GM12892 (cell line): ENCODE data around the gene STARD5.
"Not testable (repeated sequence)": the region's sequence is repeated elsewhere in the genome, so short reads cannot be mapped to it uniquely, and the experiment has no call there.

Experiments used
- POLR2A ChIP-seq: IDR thresholded peaks from 2 replicates; pipeline ENCODE4 v1.6.1; 2011; ENCODE audit warnings: low read depth, low read length, control low read depth
- TAF1 ChIP-seq: IDR thresholded peaks from 2 replicates; pipeline ENCODE4 v1.6.1; 2011; ENCODE audit warnings: low read depth, mild to moderate bottlenecking, control low read depth, low read length, borderline replicate concordance

DNA sequence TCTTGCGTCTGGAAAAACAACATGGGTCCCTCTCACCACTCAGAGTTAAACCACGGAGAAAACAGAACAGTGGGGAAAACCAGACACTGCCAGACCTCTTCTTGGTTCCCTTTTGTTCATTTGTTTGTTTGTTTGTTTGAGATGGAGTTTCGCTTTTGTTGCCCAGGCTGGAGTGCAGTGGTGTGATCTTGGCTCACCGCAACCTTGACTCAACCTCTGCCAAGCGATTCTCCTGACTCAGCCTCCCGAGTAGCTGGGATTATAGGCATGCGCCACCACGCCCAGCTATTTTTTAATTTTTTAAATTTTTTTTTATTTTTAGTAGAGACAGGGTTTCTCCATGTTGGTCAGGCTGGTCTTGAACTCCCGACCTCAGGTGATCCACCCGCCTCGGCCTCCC lies 24.8 kb upstream of the STARD5 start:
- not testable (repeated sequence) for TF ChIP-seq POLR2A, TAF1
